MCF 10A (cell line): ENCODE results near the gene CENPK. TPM values are rescaled to one million over a fixed set of nuclear protein-coding genes. Genes with fewer than 3 reads are reported as not detected.

Source experiments
- BruUV-seq: library from RNA; stranded (reverse); fragments of 400-500 nt; replicated peaks from 2 replicates; lab custom pipeline; 2021; lab: Mats Ljungman, UMichigan
- CTCF ChIA-PET: fragments of 300-600 bp; sonication (Branson Sonifier 250); formaldehyde crosslinking; extraction: SDS; loops from one replicate; lab custom pipeline; 2021; ENCODE audit warnings: antibody characterized with exemption, inconsistent platforms; lab: Yijun Ruan, JAX
- POLR2A ChIA-PET: fragments of 300-600, 350-650 bp; sonication (Branson Sonifier 250); formaldehyde crosslinking; extraction: SDS; loops from one replicate; lab custom pipeline; 2020; ENCODE audit warnings: antibody characterized with exemption, inconsistent platforms; lab: Yijun Ruan, JAX
- DNase-seq: peaks from one replicate; pipeline ENCODE4 v3.0.0-alpha.2; 2018; ENCODE audit not compliant: unreplicated experiment
- H3K27ac Mint-ChIP-seq: one replicate; pipeline ENCODE4 v1.8.0; 2022; ENCODE audit warnings: mild to moderate bottlenecking, low read depth, mixed read lengths; ENCODE audit not compliant: unreplicated experiment
- H3K27me3 Mint-ChIP-seq: one replicate; pipeline ENCODE4 v1.8.0; 2022; ENCODE audit warnings: mixed read lengths; ENCODE audit not compliant: insufficient read depth, unreplicated experiment
- H3K36me3 Mint-ChIP-seq: one replicate; pipeline ENCODE4 v1.8.0; 2022; ENCODE audit warnings: mild to moderate bottlenecking, moderate library complexity, mixed read lengths; ENCODE audit not compliant: insufficient read depth, unreplicated experiment
- H3K4me1 Mint-ChIP-seq: one replicate; pipeline ENCODE4 v1.8.0; 2022; ENCODE audit warnings: mixed read lengths; ENCODE audit not compliant: insufficient read depth, unreplicated experiment
- H3K4me3 Mint-ChIP-seq: one replicate; pipeline ENCODE4 v1.8.0; 2022; ENCODE audit warnings: mild to moderate bottlenecking, moderate library complexity, mixed read lengths; ENCODE audit not compliant: unreplicated experiment
- H3K9me3 Mint-ChIP-seq: one replicate; pipeline ENCODE4 v1.8.0; 2022; ENCODE audit warnings: mixed read lengths; ENCODE audit not compliant: unreplicated experiment
- intact Hi-C: fragments of 100-400 bp; cut with micrococcal nuclease; formaldehyde crosslinking; loops from 2 replicates; pipeline ENCODE4 v1.14.1; 2022
- total RNA-seq: library from RNA; stranded (reverse); gene quantifications from 2 replicates; pipeline ENCODE4 v1.2.3, GENCODE V29; 2022
- TF ChIP-seq, protein P1 (sequence below): fragments of 200-600 bp; IDR thresholded peaks from one replicate; pipeline ENCODE4 v1.8.0; 2022; ENCODE audit warnings: antibody characterized with exemption, mild to moderate bottlenecking; ENCODE audit not compliant: unreplicated experiment

Gene CENPK
- total RNA-seq, 1 experiment from 2014 or later: 15.3 TPM

DNA sequence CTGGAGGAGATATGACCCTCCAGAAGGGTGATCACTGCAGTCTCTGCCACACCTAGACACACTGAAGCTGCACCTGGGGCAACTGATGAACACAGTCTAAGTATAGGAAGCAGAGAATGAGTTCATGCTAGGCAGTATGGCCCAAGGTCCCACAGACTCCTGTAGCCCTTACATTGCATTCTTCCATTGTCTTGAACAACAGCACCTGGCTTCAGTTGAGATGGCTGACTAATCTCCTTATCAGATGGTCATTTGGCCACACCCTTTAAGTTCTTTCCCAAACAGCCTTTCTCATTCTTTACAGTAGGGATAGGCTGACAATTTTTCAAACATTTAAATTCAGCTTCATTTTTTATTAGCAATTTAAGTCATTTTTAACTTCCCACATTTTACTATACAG lies 23.1 kb downstream of the CENPK start:
- Mint-ChIP-seq H3K27me3 (no peaks in the 10 kb centered on the region), H3K27ac (no peak overlapping the region), H3K36me3 (peaks cover 14% of the 10 kb centered on the region), H3K4me1 (peaks cover 10% of the 10 kb centered on the region), H3K4me3 (no peak overlapping the region), H3K9me3 (no peaks in the 10 kb centered on the region)
- intact Hi-C loops: no loop called here
- ChIA-PET POLR2A (interaction anchor here (0.7 kb wide), 1 partner anchor 14 kb away, joined by 3 read pairs; no protein-coding TSS in a partner anchor), CTCF (interaction anchor here (1.4 kb wide), 1 partner anchor 16 kb away, joined by 6 read pairs; no protein-coding TSS in a partner anchor)
- TF ChIP-seq, protein P1, sequence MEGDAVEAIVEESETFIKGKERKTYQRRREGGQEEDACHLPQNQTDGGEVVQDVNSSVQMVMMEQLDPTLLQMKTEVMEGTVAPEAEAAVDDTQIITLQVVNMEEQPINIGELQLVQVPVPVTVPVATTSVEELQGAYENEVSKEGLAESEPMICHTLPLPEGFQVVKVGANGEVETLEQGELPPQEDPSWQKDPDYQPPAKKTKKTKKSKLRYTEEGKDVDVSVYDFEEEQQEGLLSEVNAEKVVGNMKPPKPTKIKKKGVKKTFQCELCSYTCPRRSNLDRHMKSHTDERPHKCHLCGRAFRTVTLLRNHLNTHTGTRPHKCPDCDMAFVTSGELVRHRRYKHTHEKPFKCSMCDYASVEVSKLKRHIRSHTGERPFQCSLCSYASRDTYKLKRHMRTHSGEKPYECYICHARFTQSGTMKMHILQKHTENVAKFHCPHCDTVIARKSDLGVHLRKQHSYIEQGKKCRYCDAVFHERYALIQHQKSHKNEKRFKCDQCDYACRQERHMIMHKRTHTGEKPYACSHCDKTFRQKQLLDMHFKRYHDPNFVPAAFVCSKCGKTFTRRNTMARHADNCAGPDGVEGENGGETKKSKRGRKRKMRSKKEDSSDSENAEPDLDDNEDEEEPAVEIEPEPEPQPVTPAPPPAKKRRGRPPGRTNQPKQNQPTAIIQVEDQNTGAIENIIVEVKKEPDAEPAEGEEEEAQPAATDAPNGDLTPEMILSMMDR: no peak
- no TSS peak for BruUV-seq
- no peak for DNase-seq

DNA sequence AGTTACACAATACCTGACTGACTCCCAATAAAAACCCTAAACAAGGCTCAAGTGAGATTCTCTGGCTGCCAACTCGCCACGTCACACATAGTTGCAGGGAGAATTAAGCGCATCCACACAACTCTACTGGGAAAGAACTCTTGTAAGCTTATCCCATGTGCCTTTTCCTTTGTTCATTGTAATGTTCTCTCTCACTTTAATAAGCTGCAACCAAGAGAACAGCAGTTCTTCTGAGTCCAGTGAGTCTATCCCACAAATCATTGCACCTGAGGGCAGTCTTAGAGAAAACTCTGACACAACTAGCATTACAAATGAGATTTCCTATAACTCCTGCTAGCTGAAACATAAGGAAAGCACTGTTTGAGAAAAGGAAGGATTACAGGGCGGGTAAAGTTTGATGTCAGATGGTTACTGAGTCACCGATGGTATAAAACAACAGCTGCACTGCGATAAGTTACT lies 27.4 kb downstream of the CENPK start:
- Mint-ChIP-seq H3K9me3 (no peaks in the 10 kb centered on the region), H3K36me3 (no peaks in the 10 kb centered on the region), H3K27ac (no peak overlapping the region), H3K4me3 (no peak overlapping the region), H3K27me3 (no peaks in the 10 kb centered on the region), H3K4me1 (peaks cover 10% of the 10 kb centered on the region)
- DNase-seq: peak; percentile 3
- intact Hi-C loops: no loop called here
- ChIA-PET CTCF (no interaction called here), POLR2A (no interaction called here)
- BruUV-seq: no TSS peak
- TF ChIP-seq, protein P1: no peak

DNA sequence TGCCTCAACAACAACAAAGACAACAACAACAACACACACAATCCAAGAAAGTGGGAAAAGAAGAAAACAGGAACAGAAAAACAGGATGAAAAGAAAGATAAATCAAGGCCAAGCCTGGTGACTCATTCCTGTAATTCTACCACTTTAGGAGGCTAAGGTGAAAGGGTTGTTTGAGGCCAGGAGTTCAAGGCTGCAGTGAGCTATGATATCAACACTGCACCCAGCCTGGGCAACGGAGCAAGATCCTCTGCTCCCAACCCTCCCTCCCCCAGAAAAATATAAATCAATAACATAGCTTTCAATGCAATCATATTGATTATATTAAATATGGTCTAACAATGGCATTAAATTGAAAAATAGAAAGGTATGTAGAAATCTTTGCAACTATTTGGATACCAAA lies 32.1 kb downstream of the CENPK start:
- BruUV-seq: no TSS peak
- DNase-seq: no peak
- peaks cover 5% of the 10 kb centered on the region for H3K4me1 Mint-ChIP-seq
- H3K36me3 Mint-ChIP-seq: peaks cover 8% of the 10 kb centered on the region
- H3K9me3 Mint-ChIP-seq: no peaks in the 10 kb centered on the region
- H3K27me3 Mint-ChIP-seq: no peaks in the 10 kb centered on the region
- peak overlapping the region; percentile 78 for H3K27ac Mint-ChIP-seq
- TF ChIP-seq, protein P1: no peak
- CTCF ChIA-PET: interaction anchor here (0.6 kb wide), 2 partner anchors 13 to 166 kb away, joined by 3 to 7 read pairs; no protein-coding TSS in a partner anchor
- H3K4me3 Mint-ChIP-seq: no peak overlapping the region
- intact Hi-C loops: no loop called here
- POLR2A ChIA-PET: no interaction called here

DNA sequence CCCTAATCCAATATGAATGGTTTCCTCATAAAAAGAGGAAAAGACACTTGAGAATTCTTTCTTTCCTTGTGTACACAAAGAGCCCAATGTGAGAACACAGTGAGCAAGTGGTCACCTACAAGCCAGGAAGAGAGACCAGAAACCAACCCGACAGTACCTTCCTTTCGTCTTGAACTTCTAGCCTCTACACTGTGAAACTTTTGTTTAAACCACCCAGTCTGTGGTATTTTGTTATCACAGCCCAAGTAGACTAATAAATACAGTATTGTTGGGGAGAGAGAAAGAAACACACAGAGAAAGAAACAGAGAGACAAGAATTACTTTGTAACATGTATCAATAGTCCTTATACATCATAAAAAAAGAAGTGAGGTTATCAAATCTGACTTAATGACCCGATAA lies 37.2 kb downstream of the CENPK start:
- no peaks in the 10 kb centered on the region for H3K4me1 Mint-ChIP-seq
- CTCF ChIA-PET: interaction anchor here (0.7 kb wide), 1 partner anchor 13 kb away, joined by 5 read pairs; no protein-coding TSS in a partner anchor
- BruUV-seq: no TSS peak
- no peak overlapping the region for H3K27ac Mint-ChIP-seq
- H3K9me3 Mint-ChIP-seq: no peaks in the 10 kb centered on the region
- H3K36me3 Mint-ChIP-seq: peaks cover 14% of the 10 kb centered on the region
- TF ChIP-seq, protein P1: no peak
- POLR2A ChIA-PET: no interaction called here
- intact Hi-C loops: no loop called here
- H3K27me3 Mint-ChIP-seq: no peaks in the 10 kb centered on the region
- no peak overlapping the region for H3K4me3 Mint-ChIP-seq
- DNase-seq: no peak
